Measurements from ENCODE around the gene OSBPL8.
A peak's percentile ranks its signal among the peaks of the same experiment; 100 is the strongest.

Gene OSBPL8

GRCh38 chr12:76558684-76559399 is 729 bp downstream of the OSBPL8 start:
- DNase-seq (ENCODE audit: low spot score), result peak; percentile 74

- DNase-seq (ENCODE audit: low spot score), result no peak
Observed at GRCh38 chr12:76556368-76556767, 3.2 kb downstream of the OSBPL8 start.

- no peak for DNase-seq (ENCODE audit: low spot score)
Observed at GRCh38 chr12:76555797-76556196, 3.8 kb downstream of the OSBPL8 start.

GRCh38 chr12:76555231-76555767 is 4.3 kb downstream of the OSBPL8 start:
- DNase-seq (ENCODE audit: low spot score), result no peak

- DNase-seq (ENCODE audit: low spot score), result no peak
Observed at GRCh38 chr12:76554405-76555230, 5.0 kb downstream of the OSBPL8 start.

GRCh38 chr12:76552343-76552938 is 7.1 kb downstream of the OSBPL8 start:
- no peak for DNase-seq (ENCODE audit: low spot score)

- no peak for DNase-seq (ENCODE audit: low spot score)
Observed at GRCh38 chr12:76551482-76551888, 8.1 kb downstream of the OSBPL8 start.

GRCh38 chr12:76549131-76549530 is 10.4 kb downstream of the OSBPL8 start:
- no peak for DNase-seq (ENCODE audit: low spot score)

GRCh38 chr12:76548222-76548837 is 11.2 kb downstream of the OSBPL8 start:
- no peak for DNase-seq (ENCODE audit: low spot score)

GRCh38 chr12:76547526-76547925 is 12.0 kb downstream of the OSBPL8 start:
- no peak for DNase-seq (ENCODE audit: low spot score)

GRCh38 chr12:76546889-76547288 is 12.7 kb downstream of the OSBPL8 start:
- no peak for DNase-seq (ENCODE audit: low spot score)

GRCh38 chr12:76545486-76545885 is 14.1 kb downstream of the OSBPL8 start:
- DNase-seq (ENCODE audit: low spot score), result no peak

- no peak for DNase-seq (ENCODE audit: low spot score)
Observed at GRCh38 chr12:76544601-76545261, 14.8 kb downstream of the OSBPL8 start.

GRCh38 chr12:76543813-76544347 is 15.7 kb downstream of the OSBPL8 start:
- no peak for DNase-seq (ENCODE audit: low spot score)

- DNase-seq (ENCODE audit: low spot score), result no peak
Observed at GRCh38 chr12:76542908-76543307, 16.7 kb downstream of the OSBPL8 start.

- DNase-seq (ENCODE audit: low spot score), result no peak
Observed at GRCh38 chr12:76539727-76540126, 19.8 kb downstream of the OSBPL8 start.

GRCh38 chr12:76537923-76538322 is 21.6 kb downstream of the OSBPL8 start:
- DNase-seq (ENCODE audit: low spot score), result no peak

GRCh38 chr12:76536546-76536945 is 23.0 kb downstream of the OSBPL8 start:
- no peak for DNase-seq (ENCODE audit: low spot score)

GRCh38 chr12:76535170-76535569 is 24.4 kb downstream of the OSBPL8 start:
- DNase-seq (ENCODE audit: low spot score), result no peak

- DNase-seq (ENCODE audit: low spot score), result no peak
Observed at GRCh38 chr12:76533331-76533730, 26.2 kb downstream of the OSBPL8 start.

GRCh38 chr12:76532520-76532919 is 27.1 kb downstream of the OSBPL8 start:
- no peak for DNase-seq (ENCODE audit: low spot score)
